Fibroblast of the conjunctiva (primary cell): ENCODE data around the gene SFTPB.
"Not testable (repeated sequence)": the region's sequence is repeated elsewhere in the genome, so short reads cannot be mapped to it uniquely, and the experiment has no call there.

ENCODE experiments used
- DNase-seq: peaks from one replicate; pipeline ENCODE4 v3.0.0-alpha.2; 2010; ENCODE audit warnings: low read depth

SFTPB gene

DNA sequence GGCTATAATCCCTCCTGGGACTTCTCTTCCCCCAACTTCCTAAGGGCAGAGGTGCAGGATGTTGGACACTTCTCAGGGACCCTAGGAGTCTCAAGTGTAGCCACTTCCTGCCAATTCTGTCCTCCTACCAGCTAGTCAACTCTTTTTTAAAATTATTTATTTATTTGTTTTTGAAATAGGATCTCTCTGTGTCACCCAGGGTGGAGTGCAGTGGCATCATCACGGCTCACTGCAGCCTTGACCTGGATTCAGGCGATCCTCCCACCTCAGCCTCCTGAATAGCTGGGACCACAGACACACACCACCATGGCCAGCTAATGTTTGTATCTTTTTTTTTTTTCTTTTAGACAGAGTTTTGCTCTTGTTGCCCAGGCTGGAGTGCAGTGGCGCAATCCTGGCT is 11.5 kb downstream of the SFTPB start:
- no peak for DNase-seq

DNA sequence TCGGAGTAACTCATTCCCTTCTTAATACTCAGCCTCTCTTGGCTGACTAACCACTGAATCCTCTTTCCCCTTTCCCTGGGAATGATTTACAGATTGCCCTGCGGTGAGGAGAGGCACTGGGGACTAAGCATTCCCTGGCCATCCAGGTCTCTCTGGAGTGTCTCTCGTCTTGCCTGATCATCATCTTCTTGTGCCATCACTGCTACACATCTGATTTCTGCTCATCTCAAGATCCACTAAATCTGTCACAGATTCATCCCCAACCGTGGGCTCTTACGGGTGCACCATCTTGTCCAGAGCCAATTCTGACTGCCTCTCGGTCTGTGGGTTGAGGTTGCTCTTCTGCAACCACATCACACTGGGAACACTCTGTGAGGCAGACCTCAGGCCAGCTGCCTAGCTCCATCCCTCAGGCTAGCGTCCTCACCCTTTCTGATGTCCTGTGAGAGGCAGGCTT is 12.0 kb downstream of the SFTPB start:
- no peak for DNase-seq

DNA sequence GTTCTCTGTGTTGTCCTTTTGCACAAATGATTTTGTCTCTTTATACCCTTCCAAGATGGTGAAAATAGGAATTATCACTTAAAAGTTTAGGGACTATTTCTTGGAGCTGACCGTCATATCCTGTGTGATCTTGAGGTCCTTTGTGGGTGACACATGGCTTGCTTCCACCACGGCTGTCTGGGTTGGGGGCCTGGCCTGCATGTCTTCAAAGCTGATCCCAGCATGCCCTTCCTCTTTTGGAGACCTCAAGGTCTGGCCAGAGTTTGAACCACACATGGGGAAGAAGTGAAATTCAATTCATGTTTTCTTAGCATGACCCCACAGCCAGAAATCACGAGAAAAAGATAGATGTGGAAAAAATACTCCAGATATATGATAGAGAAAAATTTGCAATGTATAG is 14.0 kb downstream of the SFTPB start:
- no peak for DNase-seq

DNA sequence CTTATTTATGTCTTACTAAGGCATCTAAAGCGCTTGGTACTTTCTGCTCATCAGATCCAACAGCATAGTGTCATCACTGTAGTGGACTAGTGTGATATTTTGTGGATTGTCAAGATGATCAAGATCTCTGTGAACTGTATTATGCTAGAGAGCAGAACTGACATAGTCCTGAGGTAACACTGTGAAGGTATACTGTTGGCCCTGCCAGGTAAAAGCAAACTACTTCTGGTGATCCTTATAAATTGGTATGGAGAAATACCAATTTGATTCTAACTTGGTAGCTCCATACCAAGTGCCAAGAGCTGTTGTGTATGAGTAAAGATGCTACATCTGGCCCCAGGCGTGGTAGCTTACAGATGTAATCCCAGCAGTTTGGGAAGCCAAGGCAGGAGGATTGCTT is 15.9 kb downstream of the SFTPB start:
- DNase-seq, result no peak

DNA sequence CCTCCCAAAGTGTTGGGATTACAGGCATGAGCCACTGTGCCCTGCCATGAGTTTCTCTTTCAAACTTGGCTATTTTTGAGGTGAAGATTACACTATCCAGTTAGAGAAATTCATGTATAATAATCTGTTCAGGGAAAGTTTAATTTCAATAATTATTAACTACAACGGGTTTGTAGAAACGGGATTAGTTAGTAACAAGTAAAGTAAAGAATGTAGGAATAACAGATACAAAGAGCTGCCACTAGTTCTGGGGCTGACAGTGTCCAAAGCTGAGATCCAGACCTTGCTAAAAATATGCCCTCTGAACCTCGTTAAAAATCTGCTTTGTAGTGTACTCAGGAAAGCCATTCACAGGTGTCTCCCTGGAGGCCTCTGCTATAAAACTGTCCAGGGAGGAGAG is 16.9 kb downstream of the SFTPB start:
- no peak for DNase-seq

DNA sequence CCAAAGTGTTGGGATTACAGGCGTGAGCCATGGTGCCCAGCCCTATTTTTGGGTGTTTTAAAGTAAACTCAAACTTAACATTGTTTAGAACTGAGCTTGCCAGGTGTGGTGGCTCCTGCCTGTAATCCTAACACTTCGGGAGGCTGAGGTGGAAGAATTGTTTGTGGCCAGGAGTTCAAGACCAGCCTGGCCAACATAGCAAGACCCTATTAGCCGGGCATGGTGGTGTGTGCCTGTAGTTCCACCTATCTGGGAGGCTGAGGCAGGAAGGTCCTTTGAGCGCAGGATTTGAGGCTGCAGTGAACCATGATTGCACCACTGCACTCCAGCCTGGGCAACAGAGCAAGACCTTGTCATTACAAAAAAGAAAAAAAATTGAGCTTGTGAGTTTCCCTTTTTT is 17.5 kb downstream of the SFTPB start:
- no peak for DNase-seq

DNA sequence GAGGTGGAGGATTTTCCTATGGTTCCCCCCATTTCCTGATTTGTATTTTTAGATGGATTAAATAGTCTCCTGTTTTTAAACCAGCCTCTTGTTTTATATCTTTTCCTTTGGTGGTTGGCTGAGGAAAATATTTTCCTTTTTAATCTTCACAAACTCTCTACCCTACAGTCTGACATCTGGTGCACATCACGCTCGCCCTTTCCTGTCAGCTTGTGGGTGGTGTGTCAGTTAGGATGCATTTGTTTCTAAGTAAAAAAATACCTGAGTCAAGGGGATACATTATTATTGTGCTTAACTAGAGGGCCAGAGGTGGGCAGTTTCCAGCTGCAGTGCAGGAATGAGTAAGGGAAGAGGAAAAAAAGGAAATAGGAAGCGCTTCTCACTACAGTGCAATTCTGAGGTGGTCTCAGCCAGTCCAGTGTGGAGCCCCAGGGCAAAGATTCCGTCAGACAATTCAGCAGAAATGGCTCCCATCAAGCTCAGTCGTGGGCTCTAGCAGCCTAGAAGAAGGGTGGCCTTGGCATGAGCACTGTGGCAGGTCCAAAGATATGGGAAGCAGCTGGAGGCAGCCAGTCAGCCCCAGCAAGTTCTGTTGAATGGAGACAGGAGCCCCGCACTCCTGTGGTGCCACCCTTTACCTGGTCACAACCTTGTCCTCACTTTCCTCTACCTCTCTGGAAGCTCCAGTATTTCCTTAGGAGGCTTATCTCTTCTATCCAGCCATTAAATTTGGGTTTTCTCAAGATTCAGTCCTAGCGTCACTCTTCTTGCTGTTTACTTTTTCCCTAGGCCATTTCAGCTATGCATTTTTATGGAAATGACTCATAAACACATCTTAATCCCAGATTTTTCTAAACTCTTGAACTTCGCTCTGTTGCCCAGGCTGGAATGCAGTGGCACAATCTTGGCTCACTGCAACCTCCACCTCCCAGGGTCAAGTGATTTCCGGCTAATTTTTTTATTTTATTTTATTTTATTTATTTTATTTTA is 18.5 kb downstream of the SFTPB start:
- no peak for DNase-seq

DNA sequence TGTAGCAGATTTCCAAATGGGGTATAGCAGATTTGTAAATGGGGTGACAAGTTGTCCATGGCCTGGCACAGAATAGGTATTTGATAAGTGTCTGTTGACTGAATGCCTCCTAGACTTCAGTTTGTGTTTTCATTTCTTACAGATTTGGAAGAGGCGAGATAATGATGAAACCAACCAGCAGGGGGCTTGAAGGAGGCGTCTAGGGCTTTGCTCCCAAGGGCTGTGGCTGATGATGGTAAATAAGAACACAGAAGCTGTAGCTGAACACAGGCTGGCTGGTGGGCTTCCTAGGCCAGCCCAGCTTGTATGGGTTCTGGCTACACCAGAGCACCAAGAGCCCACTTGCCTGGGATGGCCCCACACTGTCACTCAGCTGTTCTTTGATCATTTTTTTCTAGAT is 19.4 kb downstream of the SFTPB start:
- no peak for DNase-seq

DNA sequence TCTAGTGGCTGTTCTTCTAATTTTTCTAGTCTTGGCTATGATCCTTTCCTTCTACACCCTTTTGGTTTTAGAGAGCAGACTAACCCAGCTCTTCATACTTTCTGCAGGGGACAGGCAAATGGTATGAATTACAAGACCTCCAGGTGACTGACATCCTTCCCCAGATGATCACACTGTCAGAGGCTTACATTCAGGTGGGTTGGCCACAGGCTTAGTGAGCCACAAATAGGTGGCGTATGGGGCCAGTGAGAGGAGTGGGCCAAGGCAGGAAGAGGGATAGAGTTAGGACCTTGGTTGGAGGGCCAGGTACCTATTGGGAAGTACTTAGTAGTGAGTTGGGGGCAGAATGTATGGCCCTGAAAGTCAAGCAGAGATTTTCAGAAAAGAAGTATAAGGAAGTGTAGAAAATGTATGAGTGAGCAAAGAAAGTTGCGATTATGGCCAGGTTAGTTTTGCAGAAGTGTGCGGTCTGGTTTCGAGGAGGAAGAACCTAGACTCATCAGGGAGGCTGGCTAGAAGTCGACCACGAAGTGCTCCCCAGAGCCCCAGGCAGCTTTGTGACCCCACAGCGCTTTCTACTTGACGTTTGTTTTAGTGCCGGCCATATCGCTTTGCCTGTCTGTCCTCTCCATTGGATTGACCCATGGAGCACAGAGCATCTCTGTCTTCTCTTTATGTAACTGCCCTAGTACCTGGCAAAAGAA is 20.0 kb downstream of the SFTPB start:
- no peak for DNase-seq

DNA sequence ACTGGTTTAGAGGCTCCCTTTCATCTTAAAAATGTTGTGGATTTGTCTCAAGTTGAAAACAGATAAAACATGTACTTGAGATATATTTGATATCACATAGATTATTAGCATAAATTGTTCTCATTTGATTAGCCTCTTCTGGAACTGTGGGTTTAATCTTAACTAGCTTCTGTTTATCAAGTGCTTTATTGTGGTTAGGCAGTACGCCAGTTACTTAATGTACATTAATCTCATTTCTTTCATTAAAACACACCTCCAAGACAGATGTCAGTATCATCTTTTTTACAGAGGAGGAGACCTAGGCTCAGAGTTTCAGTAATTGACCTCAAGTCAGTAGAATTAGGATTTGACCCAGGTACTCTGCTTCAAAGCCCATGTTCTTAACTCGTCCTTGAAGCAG is 21.8 kb downstream of the SFTPB start:
- DNase-seq, result no peak

DNA sequence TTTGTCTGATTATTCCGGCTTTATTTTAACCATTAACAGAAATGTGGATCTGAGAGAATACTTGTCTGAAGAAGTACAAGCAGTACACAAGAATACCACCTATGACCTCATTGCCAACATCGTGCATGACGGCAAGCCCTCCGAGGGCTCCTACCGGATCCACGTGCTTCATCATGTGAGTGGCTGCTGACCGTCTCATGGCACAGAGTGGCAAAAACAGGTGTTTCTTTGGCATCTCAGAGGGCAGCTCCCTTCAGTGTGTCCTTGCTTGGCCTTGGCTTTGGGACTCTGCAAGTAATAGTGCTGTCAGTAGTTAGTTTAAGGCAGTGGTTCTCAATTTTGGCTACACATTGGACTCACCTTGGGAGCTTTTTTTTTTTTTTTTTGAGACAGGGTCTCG is 23.1 kb downstream of the SFTPB start:
- no peak for DNase-seq

DNA sequence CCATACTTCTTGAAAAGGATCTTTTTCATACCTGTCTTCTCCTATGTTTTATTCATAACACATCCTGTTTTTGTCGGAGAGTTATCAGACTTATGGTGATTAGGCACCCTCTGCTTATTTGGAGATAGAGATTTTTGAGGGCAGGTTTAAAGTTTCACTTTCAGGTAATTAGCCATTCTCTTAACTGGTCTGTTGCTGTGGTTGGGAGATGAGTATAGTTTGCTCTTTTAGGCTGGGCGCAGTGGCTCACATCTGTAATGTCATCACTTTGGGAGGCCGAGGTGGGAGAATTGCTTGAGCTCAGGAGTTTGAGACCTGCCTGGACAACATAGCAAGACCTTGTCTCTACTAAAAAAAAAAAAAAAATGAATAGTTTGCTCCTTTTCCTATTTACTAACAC is 25.3 kb downstream of the SFTPB start:
- DNase-seq, result no peak

DNA sequence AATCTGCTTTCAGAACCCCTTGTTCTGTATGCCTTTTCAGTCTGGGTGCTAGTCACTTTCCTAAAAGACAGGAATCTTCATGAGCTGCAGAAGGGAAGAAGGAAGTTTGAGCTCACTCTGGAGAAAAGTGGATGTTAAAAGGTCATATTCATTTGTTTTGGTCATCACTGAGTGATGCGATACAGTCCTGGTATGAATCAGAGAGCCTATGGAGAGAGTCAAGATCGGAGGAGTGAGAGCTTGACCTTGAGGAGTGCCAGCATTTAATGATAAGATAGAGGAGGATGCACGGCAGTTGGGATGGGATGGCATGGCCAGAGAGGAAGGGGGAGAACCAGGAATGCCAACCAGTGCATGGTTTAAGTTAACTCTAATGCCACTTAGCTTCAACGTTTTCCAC is 32.4 kb downstream of the SFTPB start:
- DNase-seq, result no peak

DNA sequence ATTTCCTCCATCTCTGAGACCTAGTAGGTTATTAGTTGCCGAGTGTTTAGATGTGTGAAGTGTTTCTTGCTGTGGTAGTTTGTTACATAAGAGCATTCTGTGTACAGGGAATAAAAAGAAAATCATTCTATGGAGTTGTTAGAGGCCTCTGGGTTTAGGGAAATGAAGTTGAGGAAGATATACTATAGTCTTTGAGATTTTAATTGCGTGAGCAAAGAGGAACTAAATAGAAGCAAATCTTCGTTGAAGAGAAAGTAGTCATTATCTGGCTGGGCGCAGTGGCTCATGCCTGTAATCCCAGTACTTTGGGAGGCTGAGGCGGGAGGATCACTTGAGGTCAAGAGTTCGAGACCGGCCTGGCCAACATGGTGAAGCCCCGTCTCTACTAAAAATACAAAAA is 33.0 kb downstream of the SFTPB start:
- DNase-seq, result no peak

DNA sequence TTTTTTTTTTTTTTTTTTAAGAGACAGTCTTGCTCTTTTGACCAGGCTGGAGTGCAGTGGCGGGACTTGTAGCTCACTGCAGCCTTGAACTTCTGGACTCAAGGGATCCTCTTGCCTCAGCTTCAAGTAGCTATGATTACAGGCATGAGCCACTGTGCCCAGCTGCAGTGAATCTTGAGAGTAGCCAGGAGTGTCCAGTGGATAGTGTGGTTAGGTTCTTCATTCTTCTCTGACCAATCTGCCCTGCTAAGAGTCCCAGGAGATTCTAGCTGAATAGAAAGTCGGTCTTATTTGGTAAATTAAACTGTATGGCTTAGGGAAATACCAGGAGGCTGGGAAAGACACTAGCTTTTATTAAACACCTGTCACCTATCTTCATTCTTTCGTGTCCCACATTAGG is 36.7 kb downstream of the SFTPB start:
- DNase-seq, result no peak

DNA sequence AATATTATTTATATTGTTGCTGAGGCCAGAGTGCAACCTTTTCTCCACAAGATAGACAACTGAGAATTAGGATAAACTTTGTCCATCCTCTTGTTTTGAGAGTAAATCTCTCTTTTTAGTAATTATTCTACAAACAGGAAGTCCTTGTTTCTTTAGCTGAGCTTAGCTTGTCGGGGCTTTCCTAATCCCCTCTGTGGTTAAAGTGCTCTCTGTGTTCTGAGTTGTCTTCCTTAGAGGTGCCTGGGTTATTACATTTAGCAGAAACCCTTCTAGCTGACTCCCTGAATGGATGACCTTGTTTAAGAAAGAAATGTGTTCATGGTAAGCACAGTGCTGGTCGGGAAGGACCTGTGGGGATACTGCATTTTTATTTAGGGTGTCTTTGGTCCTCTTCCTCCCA is 39.3 kb downstream of the SFTPB start:
- DNase-seq, result no peak

DNA sequence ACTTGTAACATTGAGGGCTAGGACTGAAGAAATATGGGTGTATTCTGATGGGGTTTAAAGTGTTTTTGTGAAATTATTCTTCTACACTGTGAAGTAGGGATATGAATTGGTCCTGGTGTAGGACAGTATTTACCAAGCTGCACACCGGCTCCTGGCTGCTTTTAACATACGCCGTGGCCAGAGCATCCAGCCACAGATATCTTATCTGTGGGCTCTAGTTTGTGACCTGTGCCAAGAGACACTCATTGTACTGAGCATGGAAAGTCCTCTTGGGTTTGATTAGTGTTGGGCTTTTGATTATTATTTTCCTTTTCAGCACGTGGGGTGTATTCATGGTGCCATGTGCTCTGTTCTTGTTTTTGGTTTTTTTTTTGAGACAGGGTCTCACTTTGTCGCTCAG is 44.0 kb downstream of the SFTPB start:
- DNase-seq, result no peak

DNA sequence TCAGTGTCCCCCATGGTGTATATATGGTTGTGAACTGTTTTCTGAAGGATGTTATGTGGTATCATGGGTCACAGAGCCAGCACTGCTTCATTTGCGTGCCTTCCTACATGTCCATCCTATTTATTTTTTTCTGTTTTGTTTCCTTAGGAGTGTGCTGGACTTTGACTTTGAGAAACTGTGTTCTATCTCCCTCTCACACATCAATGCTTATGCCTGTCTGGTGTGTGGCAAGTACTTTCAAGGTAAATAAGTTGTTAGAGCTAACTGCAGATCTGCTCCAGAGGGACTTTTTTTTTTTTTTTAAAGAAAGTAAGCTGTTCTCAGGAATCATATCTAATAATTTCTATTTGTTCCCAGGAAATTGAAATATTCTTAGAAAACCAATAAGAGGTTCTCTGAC is 46.7 kb downstream of the SFTPB start:
- no peak for DNase-seq

DNA sequence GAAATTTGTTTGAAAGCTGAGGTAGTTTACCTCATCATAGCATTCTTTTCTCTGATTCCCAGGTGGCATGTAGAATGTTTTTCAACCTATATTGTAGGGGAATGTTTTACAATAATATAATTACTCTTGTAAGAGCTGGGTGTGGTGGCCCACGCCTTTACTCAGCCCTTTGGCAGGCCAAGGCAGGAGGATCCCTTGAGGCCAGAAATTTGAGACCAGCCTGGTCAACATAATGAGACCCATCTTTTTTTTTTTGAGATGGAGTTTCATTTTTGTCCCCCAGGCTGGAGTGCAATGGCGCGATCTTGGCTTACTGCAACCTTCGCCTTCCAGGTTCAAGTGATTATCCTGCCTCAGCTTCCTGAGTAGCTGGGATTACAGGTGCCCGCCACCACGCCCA is 48.4 kb downstream of the SFTPB start:
- DNase-seq, result no peak

DNA sequence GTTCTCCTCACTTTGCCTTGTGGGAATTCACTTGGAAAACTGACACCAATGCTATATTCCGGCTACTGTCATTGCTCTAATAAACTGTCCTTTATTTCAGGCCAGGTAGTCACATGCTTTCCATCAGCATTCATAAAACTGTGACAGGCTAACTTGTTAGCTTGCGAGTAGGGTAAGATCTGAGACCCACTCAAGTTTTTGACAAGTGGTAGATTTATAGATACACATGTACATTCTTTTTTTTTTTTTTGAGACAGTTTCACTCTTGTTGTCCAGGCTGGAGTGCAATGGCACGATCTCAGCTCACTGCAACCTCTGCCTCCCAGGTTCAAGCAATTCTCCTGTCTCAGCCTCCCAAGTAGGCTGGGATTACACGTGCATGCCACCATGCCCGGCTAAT is 50.3 kb downstream of the SFTPB start:
- not testable (repeated sequence) for DNase-seq

DNA sequence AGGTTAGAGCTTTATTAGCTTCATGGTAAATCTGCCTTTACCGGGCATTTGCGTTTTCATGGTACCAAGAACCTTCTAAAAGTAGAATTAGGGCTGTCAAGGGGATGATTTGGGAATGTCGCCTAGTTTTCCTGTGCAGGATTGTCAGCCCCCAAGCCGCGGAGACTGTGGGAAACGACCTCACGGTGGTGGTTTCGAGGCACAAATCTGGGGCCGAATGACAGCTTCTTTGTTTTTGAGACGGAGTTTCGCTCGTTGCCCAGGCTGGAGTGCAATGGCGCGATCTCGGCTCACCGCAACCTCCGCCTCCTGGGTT is 52.6 kb downstream of the SFTPB start:
- no peak for DNase-seq

DNA sequence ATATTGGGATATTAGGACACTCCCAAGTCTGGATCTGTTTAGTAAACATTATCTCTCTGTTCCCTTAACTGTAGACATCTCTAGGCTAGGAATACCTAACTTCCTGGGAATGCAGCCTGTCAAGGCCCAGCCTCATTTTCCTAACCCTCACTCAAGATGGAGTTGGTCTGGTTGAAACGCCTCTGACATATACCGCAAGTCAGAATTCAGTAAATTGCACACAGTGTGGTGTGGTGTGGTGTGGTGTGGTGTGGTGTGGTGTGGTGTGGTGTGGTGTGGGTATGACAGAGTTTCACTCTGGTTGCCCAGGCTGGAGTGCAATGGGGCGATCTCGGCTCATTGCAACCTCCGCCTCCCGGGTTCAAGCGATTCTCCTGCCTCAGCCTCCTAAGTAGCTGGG is 53.2 kb downstream of the SFTPB start:
- DNase-seq, result not testable (repeated sequence)

DNA sequence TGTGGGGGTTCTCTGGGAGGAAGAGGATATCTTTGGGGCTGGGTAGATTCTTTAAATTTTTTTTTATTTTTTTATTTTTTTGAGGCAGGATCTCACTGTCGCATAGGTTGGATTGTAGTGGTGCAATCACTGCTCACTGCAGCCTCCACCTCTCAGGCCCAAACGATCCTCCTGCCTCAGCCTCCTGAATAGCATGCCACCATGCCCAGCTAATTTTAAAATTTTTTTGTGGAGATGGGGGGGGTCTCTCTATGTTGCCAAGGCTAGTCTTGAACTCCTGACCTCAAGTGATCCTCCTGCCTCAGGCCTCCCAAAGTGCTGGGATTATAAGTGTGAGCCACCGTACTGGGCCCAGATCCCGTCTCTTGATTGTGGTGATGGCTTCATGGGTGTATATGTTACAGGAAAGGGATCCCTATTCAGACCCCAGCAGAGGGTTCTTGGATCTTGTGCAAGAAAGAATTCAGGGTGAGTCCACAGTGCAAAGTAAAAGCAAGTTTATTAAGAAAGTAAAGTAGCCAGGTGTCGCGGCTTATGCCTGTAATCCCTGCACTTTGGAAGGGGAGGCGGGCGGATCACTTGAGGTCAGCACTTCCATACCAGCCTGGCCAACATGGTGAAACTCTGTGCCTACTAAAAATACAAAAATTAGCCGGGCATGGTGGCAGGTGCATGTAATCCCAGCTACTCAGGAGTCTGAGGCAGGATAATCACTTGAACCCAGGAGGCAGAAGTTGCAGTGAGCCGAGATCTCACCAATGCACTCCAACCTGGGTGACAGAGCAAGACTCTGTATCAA is 54.1 kb downstream of the SFTPB start:
- DNase-seq, result no peak
